ENCODE results near the gene KCNK13.
"Not testable (repeated sequence)": the region's sequence is repeated elsewhere in the genome, so short reads cannot be mapped to it uniquely, and the experiment has no call there.

Gene KCNK13

DNA sequence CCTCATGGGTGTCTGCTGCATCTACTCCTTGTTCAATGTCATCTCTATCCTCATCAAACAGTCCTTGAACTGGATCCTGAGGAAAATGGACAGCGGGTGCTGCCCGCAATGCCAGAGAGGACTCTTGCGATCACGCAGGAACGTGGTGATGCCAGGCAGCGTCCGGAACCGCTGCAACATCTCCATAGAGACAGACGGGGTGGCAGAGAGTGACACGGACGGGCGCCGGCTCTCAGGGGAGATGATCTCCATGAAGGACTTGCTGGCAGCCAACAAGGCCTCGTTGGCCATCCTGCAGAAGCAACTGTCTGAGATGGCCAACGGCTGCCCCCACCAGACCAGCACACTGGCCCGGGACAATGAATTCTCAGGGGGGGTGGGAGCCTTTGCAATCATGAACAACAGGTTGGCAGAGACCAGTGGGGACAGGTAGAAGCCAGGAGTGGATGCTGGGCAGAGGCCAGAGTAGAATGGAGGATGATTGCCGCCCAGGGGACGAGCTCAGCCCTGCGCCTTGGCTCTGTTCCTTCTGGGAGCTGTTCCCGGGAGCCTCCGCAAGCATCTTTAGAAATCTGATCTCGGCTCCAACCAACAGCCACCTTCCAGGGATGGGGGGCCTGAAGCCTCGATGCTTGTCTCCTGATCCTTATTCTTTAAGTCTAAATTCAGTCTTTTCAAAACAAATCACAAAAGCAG lies 122.9 kb downstream of the KCNK13 start:
- H3K4me3 ChIP-seq (ENCODE audit: low read depth, low read length): no peak overlapping the region

DNA sequence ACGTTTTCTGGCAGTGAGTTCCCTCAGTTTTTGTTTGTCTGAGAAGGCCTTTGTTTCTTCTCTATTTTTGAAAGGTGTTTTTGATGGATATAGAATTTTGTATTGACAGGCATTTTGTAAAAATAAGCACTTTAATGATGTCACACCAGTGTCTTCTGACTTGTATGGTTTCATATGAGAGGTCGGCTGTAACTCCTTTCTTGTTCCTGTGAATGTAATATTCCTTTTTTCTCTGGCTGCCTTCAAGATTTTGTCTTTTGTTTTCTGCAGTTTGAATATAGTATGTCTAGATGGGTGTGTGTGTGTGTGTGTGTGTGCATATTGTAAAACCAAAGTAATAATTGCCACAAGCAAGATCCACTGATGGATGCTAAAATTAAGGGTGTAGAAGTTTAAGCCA lies 126.8 kb downstream of the KCNK13 start:
- no peak overlapping the region for H3K4me3 ChIP-seq (ENCODE audit: low read depth, low read length)

GRCh38 chr14:90191154-90191553 lies 129.4 kb downstream of the KCNK13 start:
- no peak overlapping the region for H3K4me3 ChIP-seq (ENCODE audit: low read depth, low read length)

GRCh38 chr14:90191585-90191984 lies 129.8 kb downstream of the KCNK13 start:
- H3K4me3 ChIP-seq (ENCODE audit: low read depth, low read length): no peak overlapping the region

DNA sequence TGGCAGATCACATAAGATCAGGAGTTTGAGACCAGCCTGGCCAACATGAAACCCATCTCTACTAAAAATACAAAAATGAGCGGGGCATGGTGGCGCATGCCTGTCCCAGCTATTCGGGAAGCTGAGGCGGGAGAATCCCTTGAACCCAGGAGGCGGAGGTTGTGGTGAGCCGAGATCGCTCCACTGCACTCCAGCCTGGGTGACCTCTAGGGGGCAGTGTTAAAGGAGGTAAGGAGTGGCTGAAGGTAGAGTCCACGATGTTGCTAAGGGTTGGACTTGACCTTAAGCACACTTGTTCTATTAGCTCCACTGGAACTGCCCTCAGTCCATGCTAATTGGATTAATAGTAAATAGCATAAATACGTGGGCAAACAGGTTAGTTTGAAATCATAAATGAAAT lies 132.1 kb downstream of the KCNK13 start:
- H3K4me3 ChIP-seq (ENCODE audit: low read depth, low read length): no peak overlapping the region

GRCh38 chr14:90194706-90195105 lies 132.9 kb downstream of the KCNK13 start:
- no peak overlapping the region for H3K4me3 ChIP-seq (ENCODE audit: low read depth, low read length)

DNA sequence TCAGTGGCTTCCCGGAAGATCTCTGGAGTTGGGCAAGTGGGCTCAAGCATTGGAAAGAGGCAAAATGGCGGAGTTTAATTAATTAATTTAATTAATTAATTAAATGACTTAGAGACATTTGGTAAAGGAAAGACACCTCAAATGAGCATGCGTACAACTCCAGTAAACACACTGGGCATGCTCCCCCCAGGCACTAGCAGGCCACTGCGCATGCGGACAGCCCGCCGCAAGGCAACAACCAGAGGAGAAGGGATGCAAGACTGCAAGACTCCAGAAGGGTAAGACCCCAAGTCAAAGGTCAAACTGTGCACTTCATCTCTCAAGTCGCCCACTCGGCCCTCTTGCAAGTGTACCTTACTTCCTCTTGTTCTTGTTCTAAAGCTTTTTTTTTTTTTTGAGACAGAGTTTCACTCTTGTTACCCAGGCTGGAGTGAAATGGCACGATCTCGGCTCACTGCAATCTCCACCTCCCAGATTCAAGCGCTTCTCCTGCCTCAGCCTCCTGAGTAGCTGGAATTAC lies 136.8 kb downstream of the KCNK13 start:
- no peak overlapping the region for H3K4me3 ChIP-seq (ENCODE audit: low read depth, low read length)

DNA sequence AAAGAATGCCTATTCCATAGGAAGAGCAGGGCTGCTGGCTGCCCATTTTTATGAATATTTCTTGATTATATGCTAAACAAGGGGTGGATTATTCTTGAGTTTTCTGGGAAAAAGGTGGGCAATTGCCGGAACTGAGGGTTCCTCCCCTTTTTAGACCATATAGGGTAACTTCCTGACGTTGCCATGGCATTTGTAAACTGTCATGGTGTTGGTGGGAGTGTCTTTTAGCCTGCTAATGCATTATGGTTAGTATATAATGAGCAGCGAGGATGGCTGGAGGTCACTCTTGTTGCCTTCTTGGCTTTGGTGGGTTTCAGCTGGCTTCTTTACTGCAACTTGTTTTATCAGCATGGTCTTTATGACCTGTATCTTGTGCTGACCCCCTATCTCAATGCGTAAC lies 138.8 kb downstream of the KCNK13 start:
- H3K4me3 ChIP-seq (ENCODE audit: low read depth, low read length): not testable (repeated sequence)

DNA sequence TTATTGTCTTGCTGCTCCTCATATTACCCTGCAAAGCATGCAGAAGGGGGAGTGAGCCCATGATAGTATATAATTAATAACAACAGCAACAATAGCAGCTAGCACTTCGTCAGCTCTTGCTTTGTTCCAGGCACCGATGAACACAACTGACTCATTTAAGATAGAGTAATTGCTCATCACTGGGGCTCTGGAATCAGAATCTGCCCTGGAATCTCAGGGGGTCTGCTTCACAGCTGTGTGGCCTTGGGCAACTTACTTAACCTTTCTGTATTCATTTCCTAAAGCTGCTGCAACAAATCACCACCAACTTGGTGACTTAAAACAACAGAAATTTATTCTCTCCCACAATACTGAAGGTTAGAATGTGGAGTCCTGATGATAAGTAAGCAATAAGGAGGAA lies 139.6 kb downstream of the KCNK13 start:
- H3K4me3 ChIP-seq (ENCODE audit: low read depth, low read length): no peak overlapping the region

DNA sequence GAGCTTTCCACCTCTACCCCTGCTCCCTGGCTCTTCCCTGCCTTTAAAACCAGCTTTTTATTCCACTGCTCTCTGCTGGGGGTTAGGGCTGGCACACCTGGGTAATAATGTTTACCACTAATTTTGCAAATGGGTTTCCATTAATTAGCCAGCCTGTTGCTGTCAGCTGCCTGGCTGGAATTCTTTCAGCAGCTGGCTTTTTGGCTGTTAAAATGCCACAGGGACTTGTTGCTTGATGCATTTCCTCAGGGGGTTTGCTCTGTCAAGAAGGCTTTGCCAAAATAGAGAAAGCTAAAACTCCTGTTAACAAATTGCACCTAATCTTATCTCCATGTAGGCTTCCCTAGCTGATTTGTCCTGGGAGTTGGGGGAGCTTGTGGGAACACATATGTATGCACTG lies 142.7 kb downstream of the KCNK13 start:
- H3K4me3 ChIP-seq (ENCODE audit: low read depth, low read length): no peak overlapping the region

DNA sequence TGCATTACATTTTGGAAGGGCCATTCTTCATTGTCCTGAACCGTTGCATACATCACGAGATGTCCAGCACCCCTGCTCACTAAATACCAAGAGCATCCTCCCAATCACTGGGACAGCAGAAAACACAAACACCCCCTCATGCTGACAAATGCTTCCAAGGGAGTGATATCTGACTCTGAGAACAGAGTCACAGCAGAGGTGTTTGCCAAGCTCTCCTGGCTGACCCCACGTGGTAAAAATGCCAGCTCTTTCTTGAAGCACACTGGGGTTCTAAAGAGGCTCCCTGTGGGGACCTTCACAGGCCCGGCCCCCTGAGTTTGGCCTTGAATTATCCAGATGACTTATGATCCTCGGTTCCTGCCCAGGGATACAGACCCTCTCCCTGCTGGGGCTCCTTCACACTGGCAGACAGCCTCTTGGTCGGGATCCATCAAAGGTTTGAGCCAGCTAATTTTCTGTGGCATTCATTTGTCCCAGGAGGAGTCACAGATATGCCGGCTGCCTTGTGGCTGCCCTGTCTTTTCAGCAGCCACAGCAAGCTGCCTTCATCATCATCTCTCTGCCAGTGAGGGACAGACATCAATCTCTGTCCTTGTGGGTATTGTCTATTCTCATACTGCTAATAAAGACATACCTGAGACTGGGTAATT lies 151.4 kb downstream of the KCNK13 start:
- H3K4me3 ChIP-seq (ENCODE audit: low read depth, low read length): no peak overlapping the region

DNA sequence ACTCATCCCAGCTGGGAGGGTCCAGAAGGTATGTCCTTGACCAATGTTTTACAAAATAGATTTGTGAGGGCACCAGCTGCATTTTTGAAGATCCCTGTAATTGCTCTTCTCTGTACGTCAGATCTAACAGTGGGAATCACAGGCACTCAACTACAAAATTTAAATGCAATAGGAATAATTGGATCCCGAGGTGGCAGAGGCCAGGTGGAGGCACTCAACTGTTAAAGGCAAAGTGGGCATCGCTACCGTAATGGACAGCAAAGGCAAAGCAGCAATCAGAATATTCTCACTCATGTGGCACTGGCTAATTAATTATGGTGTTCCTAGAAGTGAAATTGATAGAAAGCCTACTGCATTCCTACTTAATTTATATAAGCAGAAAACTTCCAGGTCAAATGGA lies 166.7 kb downstream of the KCNK13 start:
- H3K4me3 ChIP-seq (ENCODE audit: low read depth, low read length): no peak overlapping the region

DNA sequence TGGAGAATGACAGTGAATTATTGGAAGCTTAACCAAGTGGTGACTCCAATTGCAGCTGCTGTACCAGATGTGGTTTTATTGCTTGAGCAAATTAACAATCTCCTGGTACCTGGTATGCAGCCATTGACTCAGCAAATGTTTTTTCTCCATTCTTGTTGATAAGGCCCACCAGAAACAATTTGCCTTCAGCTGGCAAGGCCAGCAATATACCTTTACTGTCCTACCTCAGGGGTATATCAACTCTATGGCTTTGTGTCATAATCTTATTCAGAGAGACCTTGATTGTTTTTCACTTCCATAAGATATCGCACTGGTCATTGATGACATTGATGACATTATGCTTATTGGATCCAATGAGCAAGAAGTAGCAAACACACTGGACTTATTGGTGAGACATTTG lies 168.1 kb downstream of the KCNK13 start:
- H3K4me3 ChIP-seq (ENCODE audit: low read depth, low read length): not testable (repeated sequence)
